HG03097 (cell line): ENCODE data around the gene TRIM43.
"Not testable (repeated sequence)": the region's sequence is repeated elsewhere in the genome, so short reads cannot be mapped to it uniquely, and the experiment has no call there.

Source experiments
- ATAC-seq: cut with Tn5 transposase; IDR thresholded peaks from one replicate; pipeline ENCODE4 v1.9.1; 2021; ENCODE audit not compliant: unreplicated experiment, low FRiP score

The TRIM43 gene

GRCh38 chr2:95640515-95641288 is 48.9 kb downstream of the TRIM43 start:
- ATAC-seq: not testable (repeated sequence)

- ATAC-seq: not testable (repeated sequence)
Observed at GRCh38 chr2:95641289-95641575, 49.4 kb downstream of the TRIM43 start.

GRCh38 chr2:95641787-95642186 is 50.0 kb downstream of the TRIM43 start:
- not testable (repeated sequence) for ATAC-seq

GRCh38 chr2:95642360-95642759 is 50.6 kb downstream of the TRIM43 start:
- ATAC-seq: not testable (repeated sequence)

- not testable (repeated sequence) for ATAC-seq
Observed at GRCh38 chr2:95642951-95643350, 51.1 kb downstream of the TRIM43 start.

- not testable (repeated sequence) for ATAC-seq
Observed at GRCh38 chr2:95645312-95645711, 53.5 kb downstream of the TRIM43 start.

- ATAC-seq: not testable (repeated sequence)
Observed at GRCh38 chr2:95646274-95646994, 54.6 kb downstream of the TRIM43 start.

- not testable (repeated sequence) for ATAC-seq
Observed at GRCh38 chr2:95648894-95649544, 57.2 kb downstream of the TRIM43 start.
